Measurements from ENCODE around the gene ANKS1A.

GRCh38 chr6:35140639-35141006, 251.6 kb downstream of the ANKS1A start:
- no peak for TF ChIP-seq CTCF (IDR thresholded peaks at IDR 0.05; ENCODE audit: poor library complexity)
- TF ChIP-seq EZH2 (IDR thresholded peaks at IDR 0.05; ENCODE audit: borderline replicate concordance) = no peak

Measured in hepatocyte (in vitro differentiated cells).